ENCODE data around the gene ETNK2. TPM values are rescaled to one million over a fixed set of nuclear protein-coding genes. Genes with fewer than 3 reads are reported as not detected.

The ETNK2 gene
- total and polyA plus RNA-seq, 2 of the 8 experiments (the other 6 are each of a cell fraction or from before 2014, with no cell fraction given), result 20.1 to 26.7 TPM

GRCh38 chr1:204132718-204133117 is 19.1 kb downstream of the ETNK2 start:
- H2BK120ac ChIP-seq (replicated peaks; ENCODE audit: low read depth, low read length), result no peak overlapping the region
- H4K20me1 ChIP-seq (replicated peaks in 1 of 2; ENCODE audit: control insufficient read depth in 1 of 2, insufficient read depth in 2 of 2, low read length in 2 of 2), result peaks cover 0 to 2% of the 10 kb centered on the region in 2 experiments
- H3K9me3 ChIP-seq (ENCODE audit: insufficient read depth in 2 of 2, low read depth in 1 of 2, low read length in 1 of 2), result no peaks in the 10 kb centered on the region
- H2BK20ac ChIP-seq (ENCODE audit: low read length), result no peak overlapping the region
- TF ChIP-seq SP2 (IDR thresholded peaks at IDR 0.05; ENCODE audit: low read length) (no peak), CBX5 (IDR thresholded peaks at IDR 0.05; ENCODE audit: low read depth, low read length) (no peak), CBX8 (IDR thresholded peaks at IDR 0.05; ENCODE audit: borderline replicate concordance, low read depth, low read length) (no peak), ASH2L (IDR thresholded peaks at IDR 0.05; ENCODE audit: low read length) (no peak), RFX5 (IDR thresholded peaks at IDR 0.05; ENCODE audit: borderline replicate concordance, low read depth, low read length) (no peak), POLR2AphosphoS5 (IDR thresholded peaks at IDR 0.05; ENCODE audit: low read depth, low read length) (no peak)
- POLR2A ChIA-PET (ENCODE audit: partially characterized antibody), result interaction anchor here (0.8 to 13.3 kb wide), 6 partner anchors 12 to 265 kb away, joined by 3 to 174 read pairs (median 10); partner anchors contain the start of genes ETNK2, SNRPE and SOX13
- CTCF ChIA-PET (ENCODE audit: partially characterized antibody), result interaction anchor here (0.8 to 11.3 kb wide), 8 partner anchors 9 to 263 kb away, joined by 3 to 261 read pairs (median 5); no protein-coding TSS in a partner anchor
- no peaks in the 10 kb centered on the region for H3K79me2 ChIP-seq (ENCODE audit: control insufficient read depth in 1 of 2, insufficient read depth in 2 of 2, low read length in 2 of 2)
- H4K5ac ChIP-seq (ENCODE audit: insufficient read length, low read depth, low read length), result no peak overlapping the region
- no peak overlapping the region for H2BK15ac ChIP-seq (ENCODE audit: low read length)
- H3K56ac ChIP-seq (replicated peaks; ENCODE audit: insufficient read length, low read depth, low read length), result no peak overlapping the region
- peaks cover 4 to 12% (median 6%) of the 10 kb centered on the region in 4 experiments for H3K4me1 ChIP-seq (replicated peaks in 1 of 4; ENCODE audit: control insufficient read depth in 3 of 4, insufficient read depth in 4 of 4, low read length in 3 of 4)
- H2BK5ac ChIP-seq (ENCODE audit: low read depth, low read length), result no peak overlapping the region
- no peaks in the 10 kb centered on the region; a peak in 2 of 8 replicates for H3K36me3 ChIP-seq (ENCODE audit: control insufficient read depth in 2 of 4, insufficient read depth in 4 of 4, low read length in 3 of 4)
- no peak overlapping the region for H3K14ac ChIP-seq (ENCODE audit: insufficient read length)
- no peak overlapping the region for H3K27ac ChIP-seq (ENCODE audit: low read depth, low read length)
- no peak overlapping the region for H3K23ac ChIP-seq (ENCODE audit: insufficient read length)
- H2BK12ac ChIP-seq (ENCODE audit: low read depth, low read length), result no peak overlapping the region
- H4K91ac ChIP-seq (replicated peaks; ENCODE audit: insufficient read length, low read length), result no peak overlapping the region
- no peak overlapping the region for H2AK5ac ChIP-seq (ENCODE audit: low read depth, low read length)
- no peak overlapping the region for H3K9ac ChIP-seq (replicated peaks in 1 of 4; ENCODE audit: extremely low read depth in 1 of 4, low read depth in 3 of 4, low read length in 3 of 4)
- no peak overlapping the region for H3K4me2 ChIP-seq (ENCODE audit: insufficient read depth in 1 of 2, low read depth in 2 of 2, low read length in 2 of 2)
- DNase-seq (ENCODE audit: low read depth in 1 of 2, low spot score in 2 of 2) (no peak), FAIRE-seq (no peak)
- no peak overlapping the region for H4K8ac ChIP-seq (ENCODE audit: extremely low read depth, insufficient read depth, low read length)
- no peak overlapping the region for H3K18ac ChIP-seq (ENCODE audit: extremely low read depth, low read length)
- no peak overlapping the region for H2AFZ ChIP-seq (ENCODE audit: low read length)
- no peaks in the 10 kb centered on the region; the same call in 1 of the 2 replicates for H3K79me1 ChIP-seq (ENCODE audit: low read depth, low read length)
- H3K4ac ChIP-seq (replicated peaks; ENCODE audit: insufficient read length, low read depth, low read length), result no peak overlapping the region
- H3K23me2 ChIP-seq (ENCODE audit: low read depth, low read length), result no peaks in the 10 kb centered on the region
- WGBS, 2 experiments (ENCODE audit: extremely low coverage in 1 of 2, insufficient coverage in 1 of 2, insufficient read length in 1 of 2, insufficient replicate concordance in 2 of 2, low coverage in 1 of 2, low lambda C conversion rate in 2 of 2, missing lambda C conversion rate in 1 of 2), result 98% methylated on average over 6 of the region's 6 CpGs; no CpG with 5 or more reads in 1 of the 2 experiments
- no peaks in the 10 kb centered on the region; a peak in 1 of 7 replicates for H3K27me3 ChIP-seq (replicated peaks in 1 of 4; ENCODE audit: control insufficient read depth in 3 of 4, extremely low read depth in 1 of 4, insufficient read depth in 3 of 4, low read length in 3 of 4)
- no peak overlapping the region for H3K4me3 ChIP-seq (ENCODE audit: extremely low read depth in 1 of 4, insufficient read depth in 2 of 4, low read depth in 3 of 4, low read length in 4 of 4)
